GM21367 (cell line): Measurements from ENCODE around the gene NWD2.

Experiments used
- ATAC-seq: cut with Tn5 transposase; IDR thresholded peaks from one replicate; pipeline ENCODE4 v1.9.1; 2021; ENCODE audit not compliant: unreplicated experiment

Gene NWD2

GRCh38 chr4:37437163-37437562 is 192.6 kb downstream of the NWD2 start:
- ATAC-seq = no peak

- ATAC-seq = no peak
Observed at GRCh38 chr4:37438564-37439279, 194.2 kb downstream of the NWD2 start.

GRCh38 chr4:37439809-37440474 is 195.4 kb downstream of the NWD2 start:
- ATAC-seq = no peak

GRCh38 chr4:37440501-37440900 is 196.0 kb downstream of the NWD2 start:
- ATAC-seq = no peak

GRCh38 chr4:37441231-37442061 is 196.9 kb downstream of the NWD2 start:
- ATAC-seq = no peak

- no peak for ATAC-seq
Observed at GRCh38 chr4:37442062-37442323, 197.4 kb downstream of the NWD2 start.

- ATAC-seq = no peak
Observed at GRCh38 chr4:37443137-37443536, 198.6 kb downstream of the NWD2 start.

- no peak for ATAC-seq
Observed at GRCh38 chr4:37445023-37445422, 200.5 kb downstream of the NWD2 start.

GRCh38 chr4:37446016-37446415 is 201.5 kb downstream of the NWD2 start:
- ATAC-seq = no peak

- no peak for ATAC-seq
Observed at GRCh38 chr4:37447886-37448285, 203.3 kb downstream of the NWD2 start.

GRCh38 chr4:37450309-37450708 is 205.8 kb downstream of the NWD2 start:
- ATAC-seq = no peak

GRCh38 chr4:37450911-37451310 is 206.4 kb downstream of the NWD2 start:
- ATAC-seq = no peak

- ATAC-seq = no peak
Observed at GRCh38 chr4:37451656-37452055, 207.1 kb downstream of the NWD2 start.

- no peak for ATAC-seq
Observed at GRCh38 chr4:37452952-37453280, 208.4 kb downstream of the NWD2 start.

- ATAC-seq = peak; percentile 51
Observed at GRCh38 chr4:37453281-37453998, 208.9 kb downstream of the NWD2 start.

GRCh38 chr4:37453999-37454800 is 209.7 kb downstream of the NWD2 start:
- no peak for ATAC-seq

GRCh38 chr4:37455301-37456131 is 211.0 kb downstream of the NWD2 start:
- no peak for ATAC-seq

- no peak for ATAC-seq
Observed at GRCh38 chr4:37461801-37462200, 217.3 kb downstream of the NWD2 start.

GRCh38 chr4:37463033-37463856 is 218.7 kb downstream of the NWD2 start:
- no peak for ATAC-seq
